Measurements from ENCODE around the gene PARD3. TPM values are rescaled to one million over a fixed set of nuclear protein-coding genes. Genes with fewer than 3 reads are reported as not detected.

PARD3 gene
- total RNA-seq, 1 experiment from 2014 or later: 57.4 TPM

DNA sequence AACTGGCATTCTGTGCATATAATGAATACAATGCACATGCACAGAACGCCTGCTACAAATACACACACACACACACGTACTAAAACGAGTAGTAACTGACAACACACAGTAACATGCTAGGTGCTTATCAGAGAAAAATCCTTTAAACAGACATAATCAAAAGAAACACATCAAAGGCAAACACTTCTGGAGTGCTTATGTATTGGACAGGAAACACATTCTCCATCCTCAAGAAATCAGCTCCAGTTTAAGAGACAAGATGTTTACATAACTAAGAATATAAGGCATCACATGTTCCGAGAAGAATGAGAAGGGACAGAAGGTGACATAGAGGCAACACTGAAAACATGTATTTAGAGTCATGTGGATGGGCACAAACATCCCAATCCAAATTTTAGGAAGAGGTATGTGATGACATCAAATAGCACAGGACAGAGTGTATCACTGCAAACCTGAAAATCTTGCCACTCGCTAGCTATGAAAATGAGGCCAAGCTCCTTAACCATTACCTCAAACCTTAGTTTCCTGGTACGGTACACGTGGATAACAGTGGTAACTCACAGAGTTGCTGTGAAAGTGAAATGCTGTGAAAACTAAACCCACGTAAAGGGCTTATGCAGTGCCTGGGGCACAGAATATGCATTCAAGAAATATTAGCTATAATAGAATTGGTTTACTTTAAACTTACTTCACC is 619.6 kb downstream of the PARD3 start:
- no peaks in the 10 kb centered on the region for H3K79me2 ChIP-seq (ENCODE audit: low read depth)
- H3K9me3 ChIP-seq (ENCODE audit: insufficient read depth, low read depth): no peaks in the 10 kb centered on the region
- H3F3A ChIP-seq (ENCODE audit: insufficient read depth, low read depth): no peaks in the 10 kb centered on the region
- POLR2A ChIA-PET (ENCODE audit: unreplicated experiment): interaction anchor here (0.5 kb wide), 1 partner anchor 97 kb away, joined by 10 read pairs; no protein-coding TSS in a partner anchor
- H3K27ac ChIP-seq: no peak overlapping the region
- TF ChIP-seq, protein P1, sequence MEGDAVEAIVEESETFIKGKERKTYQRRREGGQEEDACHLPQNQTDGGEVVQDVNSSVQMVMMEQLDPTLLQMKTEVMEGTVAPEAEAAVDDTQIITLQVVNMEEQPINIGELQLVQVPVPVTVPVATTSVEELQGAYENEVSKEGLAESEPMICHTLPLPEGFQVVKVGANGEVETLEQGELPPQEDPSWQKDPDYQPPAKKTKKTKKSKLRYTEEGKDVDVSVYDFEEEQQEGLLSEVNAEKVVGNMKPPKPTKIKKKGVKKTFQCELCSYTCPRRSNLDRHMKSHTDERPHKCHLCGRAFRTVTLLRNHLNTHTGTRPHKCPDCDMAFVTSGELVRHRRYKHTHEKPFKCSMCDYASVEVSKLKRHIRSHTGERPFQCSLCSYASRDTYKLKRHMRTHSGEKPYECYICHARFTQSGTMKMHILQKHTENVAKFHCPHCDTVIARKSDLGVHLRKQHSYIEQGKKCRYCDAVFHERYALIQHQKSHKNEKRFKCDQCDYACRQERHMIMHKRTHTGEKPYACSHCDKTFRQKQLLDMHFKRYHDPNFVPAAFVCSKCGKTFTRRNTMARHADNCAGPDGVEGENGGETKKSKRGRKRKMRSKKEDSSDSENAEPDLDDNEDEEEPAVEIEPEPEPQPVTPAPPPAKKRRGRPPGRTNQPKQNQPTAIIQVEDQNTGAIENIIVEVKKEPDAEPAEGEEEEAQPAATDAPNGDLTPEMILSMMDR (conservative IDR thresholded peaks at IDR 0.05): no peak
- no peak for TF ChIP-seq EZH2 (IDR thresholded peaks at IDR 0.05; ENCODE audit: low read depth)
- H2AFZ ChIP-seq: no peak overlapping the region
- H3K36me3 ChIP-seq (ENCODE audit: low read depth): no peaks in the 10 kb centered on the region
- CTCF ChIA-PET: no interaction called here
- H3K4me1 ChIP-seq (replicated peaks; ENCODE audit: insufficient read depth): peaks cover 4% of the 10 kb centered on the region; the same call in 1 of the 2 replicates
- no peaks in the 10 kb centered on the region for H3K9me2 ChIP-seq (ENCODE audit: insufficient read depth)
- H3K27me3 ChIP-seq (ENCODE audit: insufficient read depth, low read depth): no peaks in the 10 kb centered on the region
- no peak overlapping the region for H3K4me2 ChIP-seq
- BruUV-seq (replicated peaks): no TSS peak
- DNase-seq: no peak
- H4K20me1 ChIP-seq (ENCODE audit: insufficient read depth): no peaks in the 10 kb centered on the region
- H3K4me3 ChIP-seq: no peak overlapping the region
- intact Hi-C loops (cut with micrococcal nuclease; ENCODE audit: unreplicated experiment): no loop called here

DNA sequence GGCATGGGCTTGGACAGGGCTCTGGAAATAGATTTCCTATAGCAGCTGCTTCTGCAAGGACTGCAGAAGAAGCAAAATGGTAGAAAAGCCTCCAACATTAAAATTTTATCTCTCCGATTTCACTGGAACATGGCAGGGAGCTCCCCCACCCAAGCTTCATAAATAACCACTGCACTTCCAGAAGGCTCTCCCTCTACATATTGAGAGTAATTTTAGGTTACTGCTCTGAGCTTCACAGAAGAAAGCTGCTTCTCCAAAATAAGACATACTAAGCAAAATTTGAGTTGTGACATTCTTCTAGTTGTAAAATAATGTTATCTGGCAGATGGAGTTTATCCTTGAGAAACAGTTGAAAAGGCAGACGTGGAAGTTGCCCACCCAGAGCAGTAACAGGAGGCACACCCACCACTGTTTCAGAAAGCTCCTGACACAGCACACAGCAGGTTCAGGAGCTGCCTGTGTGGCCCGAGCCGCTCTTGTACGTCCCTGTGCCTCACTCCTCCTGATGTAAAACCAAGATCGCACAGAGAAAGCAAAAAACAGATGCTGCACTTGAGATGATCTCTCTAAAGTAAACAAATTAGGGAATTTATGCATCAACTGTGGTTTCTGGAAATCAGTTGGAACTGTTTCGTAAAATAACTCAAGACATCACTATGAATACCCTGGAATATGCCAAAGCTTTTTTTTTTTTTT is 621.0 kb downstream of the PARD3 start:
- intact Hi-C loops (cut with micrococcal nuclease; ENCODE audit: unreplicated experiment): no loop called here

DNA sequence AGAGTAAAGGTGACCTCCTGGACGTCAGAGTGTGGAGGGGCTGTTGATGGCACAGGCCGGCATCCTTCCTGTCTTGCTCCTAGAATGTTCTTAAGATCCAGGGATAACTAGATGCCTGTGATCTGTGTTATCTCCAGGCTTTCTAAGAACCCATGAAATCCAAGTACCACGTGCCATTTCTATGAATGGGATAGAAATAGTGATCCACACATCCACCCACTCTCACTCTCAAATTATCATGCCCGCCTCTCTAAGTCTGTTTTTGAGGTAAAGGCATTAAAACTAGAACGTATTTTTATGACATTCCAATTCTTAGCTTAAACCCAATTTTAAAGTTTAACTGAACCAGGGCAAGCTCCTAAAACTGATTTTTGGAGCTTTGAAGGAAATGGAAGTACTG is 622.5 kb downstream of the PARD3 start:
- no peak overlapping the region for H3K27ac ChIP-seq
- H3K36me3 ChIP-seq (ENCODE audit: low read depth): no peaks in the 10 kb centered on the region
- no peak for DNase-seq
- intact Hi-C loops (cut with micrococcal nuclease; ENCODE audit: unreplicated experiment): no loop called here
- H3K4me1 ChIP-seq (replicated peaks; ENCODE audit: insufficient read depth): no peaks in the 10 kb centered on the region
- no peaks in the 10 kb centered on the region for H3K27me3 ChIP-seq (ENCODE audit: insufficient read depth, low read depth)
- H3K4me3 ChIP-seq: no peak overlapping the region
- ChIA-PET POLR2A (ENCODE audit: unreplicated experiment) (interaction anchor here (0.7 kb wide), 1 partner anchor 46 kb away, joined by 3 read pairs; no protein-coding TSS in a partner anchor), CTCF (no interaction called here)
- H2AFZ ChIP-seq: no peak overlapping the region
- no peaks in the 10 kb centered on the region for H4K20me1 ChIP-seq (ENCODE audit: insufficient read depth)
- BruUV-seq (replicated peaks): no TSS peak
- no peak overlapping the region for H3K4me2 ChIP-seq
- H3K9me2 ChIP-seq (ENCODE audit: insufficient read depth): no peaks in the 10 kb centered on the region
- H3K79me2 ChIP-seq (ENCODE audit: low read depth): no peaks in the 10 kb centered on the region
- H3F3A ChIP-seq (ENCODE audit: insufficient read depth, low read depth): no peaks in the 10 kb centered on the region
- H3K9me3 ChIP-seq (ENCODE audit: insufficient read depth, low read depth): no peaks in the 10 kb centered on the region
- no peak for TF ChIP-seq EZH2 (IDR thresholded peaks at IDR 0.05; ENCODE audit: low read depth)
- TF ChIP-seq, protein P1 (conservative IDR thresholded peaks at IDR 0.05): no peak

More for the DNA sequence above, 621.0 kb downstream of the PARD3 start:
- Histone ChIP-seq H3K9me2 (ENCODE audit: insufficient read depth) (no peaks in the 10 kb centered on the region), H3K27ac (no peak overlapping the region), H3K4me3 (no peak overlapping the region), H3K4me1 (replicated peaks; ENCODE audit: insufficient read depth) (peaks cover 4% of the 10 kb centered on the region; the same call in 1 of the 2 replicates), H3K79me2 (ENCODE audit: low read depth) (no peaks in the 10 kb centered on the region), H3K36me3 (ENCODE audit: low read depth) (no peaks in the 10 kb centered on the region), H3F3A (ENCODE audit: insufficient read depth, low read depth) (no peaks in the 10 kb centered on the region), H2AFZ (no peak overlapping the region), H3K4me2 (no peak overlapping the region), H4K20me1 (ENCODE audit: insufficient read depth) (no peaks in the 10 kb centered on the region), H3K27me3 (ENCODE audit: insufficient read depth, low read depth) (no peaks in the 10 kb centered on the region), H3K9me3 (ENCODE audit: insufficient read depth, low read depth) (no peaks in the 10 kb centered on the region)
- ChIA-PET POLR2A (ENCODE audit: unreplicated experiment) (interaction anchor here (0.6 kb wide), 1 partner anchor 143 kb away, joined by 14 read pairs; no protein-coding TSS in a partner anchor), CTCF (no interaction called here)
- DNase-seq: no peak
- TF ChIP-seq, protein P1 (conservative IDR thresholded peaks at IDR 0.05): no peak
- TF ChIP-seq EZH2 (IDR thresholded peaks at IDR 0.05; ENCODE audit: low read depth): no peak
- BruUV-seq (replicated peaks): no TSS peak
